ENCODE measurements around the gene ERN2. TPM values are rescaled to one million over a fixed set of nuclear protein-coding genes. Genes with fewer than 3 reads are reported as not detected.
A peak's percentile ranks its signal among the peaks of the same experiment; 100 is the strongest.

Gene ERN2
- total and polyA plus RNA-seq, 2 of the 13 experiments (the other 11 are each of a cell fraction or from before 2014, with no cell fraction given), result 2.2 to 3.5 TPM

- TF ChIP-seq EHMT2 (IDR thresholded peaks at IDR 0.05; ENCODE audit: borderline replicate concordance, low read depth, low read length), result no peak
- peak; percentile 98; the same call in 1 of the 2 replicates for TF ChIP-seq ZNF558 (CRISPR knock-in tag; IDR thresholded peaks at IDR 0.05; ENCODE audit: borderline replicate concordance)
- peak; percentile 64 for TF ChIP-seq DZIP1 (CRISPR knock-in tag; IDR thresholded peaks at IDR 0.05)
- TF ChIP-seq POLR2A (IDR thresholded peaks at IDR 0.05; ENCODE audit: insufficient read depth in 1 of 2, low read depth in 2 of 2, low read length in 2 of 2), result peak; percentile 88 to 93
- TF ChIP-seq TOE1 (CRISPR knock-in tag; IDR thresholded peaks at IDR 0.05), result peak; percentile 31; the same call in 1 of the 2 replicates
- peak; percentile 93 for TF ChIP-seq ZNF503 (CRISPR knock-in tag; IDR thresholded peaks at IDR 0.05)
- TF ChIP-seq ZNF770 (CRISPR knock-in tag; IDR thresholded peaks at IDR 0.05), result no peak; the same call in 1 of the 2 replicates
- peak; percentile 86 for TF ChIP-seq MEF2D (CRISPR knock-in tag; IDR thresholded peaks at IDR 0.05)
- TF ChIP-seq ZKSCAN8 (CRISPR knock-in tag; IDR thresholded peaks at IDR 0.05; ENCODE audit: borderline replicate concordance), result no peak; the same call in 1 of the 2 replicates
- peak; percentile 86 for TF ChIP-seq ZHX2 (IDR thresholded peaks at IDR 0.05; ENCODE audit: low read depth)
- peak; percentile 98 for TF ChIP-seq ZHX2 (CRISPR knock-in tag; IDR thresholded peaks at IDR 0.05; ENCODE audit: borderline replicate concordance)
- peak; percentile 86; the same call in 1 of the 2 replicates for TF ChIP-seq PBX3 (CRISPR knock-in tag; IDR thresholded peaks at IDR 0.05; ENCODE audit: borderline replicate concordance)
- no peak for TF ChIP-seq TCF12 (IDR thresholded peaks at IDR 0.05)
- TF ChIP-seq TCF12 (CRISPR knock-in tag; IDR thresholded peaks at IDR 0.05), result peak; percentile 97
These were observed 71.9 kb downstream of the ERN2 start, which contains the start of the genes DCTN5 and PALB2 (continued) for GRCh38 chr16:23640931-23641765.

All from HepG2 (cell line).